MM.1S (cell line): ENCODE results near the gene ST3GAL4.

Source experiments
- CTCF ChIP-seq: fragments of 300-600 bp; sonication (generic); IDR thresholded peaks from 2 replicates; pipeline ENCODE4 v1.5.1; 2016; ENCODE audit warnings: antibody characterized with exemption, low read length, mixed read lengths
- EZH2 ChIP-seq: fragments of 300-600 bp; sonication (generic); optimal IDR thresholded peaks from 2 replicates; pipeline ENCODE3; 2017; ENCODE audit warnings: low read depth, mild to moderate bottlenecking, antibody characterized with exemption, low read length, mixed read lengths
- EZH2phosphoT487 ChIP-seq: fragments of 300-600 bp; sonication (generic); IDR thresholded peaks from 2 replicates; pipeline ENCODE4 v1.6.1; 2018; ENCODE audit warnings: antibody characterized with exemption, low read length

- TF ChIP-seq CTCF (no peak), EZH2 (no peak), EZH2phosphoT487 (no peak)
These were observed 18.4 kb upstream of the ST3GAL4 start for GRCh38 chr11:126337126-126337473.
